Measurements from ENCODE around the gene ULBP2. TPM values are rescaled to one million over a fixed set of nuclear protein-coding genes. Genes with fewer than 3 reads are reported as not detected.

ULBP2 gene, protein sequence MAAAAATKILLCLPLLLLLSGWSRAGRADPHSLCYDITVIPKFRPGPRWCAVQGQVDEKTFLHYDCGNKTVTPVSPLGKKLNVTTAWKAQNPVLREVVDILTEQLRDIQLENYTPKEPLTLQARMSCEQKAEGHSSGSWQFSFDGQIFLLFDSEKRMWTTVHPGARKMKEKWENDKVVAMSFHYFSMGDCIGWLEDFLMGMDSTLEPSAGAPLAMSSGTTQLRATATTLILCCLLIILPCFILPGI
- total RNA-seq = not detected

DNA sequence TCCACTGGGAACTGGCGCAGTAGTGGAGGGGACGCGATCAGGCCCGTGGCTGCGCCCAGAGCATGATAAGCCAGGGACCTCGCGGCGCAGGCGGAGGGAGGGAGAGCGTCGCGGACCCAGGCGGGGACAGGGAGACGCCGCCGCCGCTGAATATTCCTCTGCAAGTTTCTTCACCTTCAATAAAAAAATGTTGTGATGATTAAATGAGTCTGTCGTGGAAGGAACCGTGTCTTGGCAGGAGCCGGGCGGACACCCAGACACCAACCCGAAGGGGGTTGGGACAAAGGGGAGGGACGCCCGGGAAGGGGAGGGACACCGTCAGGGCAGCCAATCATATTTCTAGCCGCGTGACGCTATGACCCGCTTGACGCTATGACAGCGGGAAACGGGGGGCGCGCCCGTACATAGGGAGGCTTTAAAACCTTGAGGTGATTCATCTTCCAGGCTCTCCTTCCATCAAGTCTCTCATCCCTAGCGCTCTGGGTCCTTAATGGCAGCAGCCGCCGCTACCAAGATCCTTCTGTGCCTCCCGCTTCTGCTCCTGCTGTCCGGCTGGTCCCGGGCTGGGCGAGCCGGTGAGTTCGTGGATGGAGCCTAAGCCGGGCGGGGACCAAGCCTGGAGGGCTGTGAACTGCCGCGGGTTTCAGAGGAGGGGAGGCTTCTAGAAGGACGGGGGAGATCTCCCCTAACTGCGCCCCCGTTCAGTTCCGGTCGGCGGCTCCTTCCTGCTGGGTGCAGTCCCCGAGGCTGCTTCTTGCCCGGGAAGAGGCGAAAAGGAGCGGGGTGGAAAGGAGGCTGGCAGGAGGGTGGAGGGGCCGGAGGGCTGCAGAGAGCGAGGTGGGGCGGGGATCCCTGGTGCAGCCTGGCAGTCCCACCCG is at the start of gene ULBP2:
ULBP2 (plus strand) TSS at position 432 of the 878 bp plus-strand sequence; CDS start at position 491, 59 bp downstream.
- intact Hi-C loops (cut with DNase I) = loop anchor here (5.0 kb wide), 1 partner anchor 125 kb away; the partner anchor contains the start of gene ULBP3

DNA sequence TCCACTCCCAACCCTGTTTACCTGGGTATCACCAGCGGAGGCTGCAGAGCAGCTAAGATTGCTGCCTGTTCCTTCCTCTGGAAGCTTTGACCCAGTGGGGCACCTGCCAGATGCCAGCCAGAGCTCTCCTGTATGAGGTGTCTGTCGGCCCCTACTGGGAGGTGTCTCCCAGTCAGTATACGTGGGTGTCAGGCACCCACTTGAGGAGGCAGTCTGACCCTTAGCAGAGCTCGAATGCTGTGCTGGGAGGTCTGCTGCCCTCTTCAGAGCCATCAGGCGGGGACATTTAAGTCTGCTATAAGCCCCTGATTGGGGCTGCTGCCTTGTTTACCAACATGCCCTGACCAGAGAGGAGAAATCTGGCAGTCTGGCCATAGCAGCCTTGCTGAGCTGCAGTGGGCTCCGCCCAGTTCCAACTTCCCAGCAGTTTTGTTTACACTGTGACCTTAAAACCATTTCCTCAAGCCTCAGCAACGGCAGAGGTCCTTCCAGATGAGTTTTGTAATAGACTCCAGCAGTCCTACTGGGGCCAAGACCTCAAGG is 46.7 kb upstream of the ULBP2 start:
- H3K4me3 ChIP-seq = no peak overlapping the region

More for the DNA sequence above, at the start of gene ULBP2:
- H3K27me3 ChIP-seq = peaks cover 28% of the 10 kb centered on the region
- H3K9me3 ChIP-seq = no peaks in the 10 kb centered on the region
- peak; percentile 74 to 93 for DNase-seq (ENCODE audit: low spot score in 2 of 2)
- TF ChIP-seq CTCF (IDR thresholded peaks at IDR 0.05) = no peak
- H3K4me3 ChIP-seq = peak within 1 kb of the TSS; percentile 47 to 65
- no peaks in the 10 kb centered on the region for H3K36me3 ChIP-seq
- H3K4me1 ChIP-seq = peaks cover 0 to 21% of the 10 kb centered on the region in 2 donors
- no peak within 1 kb of the TSS for H3K27ac ChIP-seq

GRCh38 chr6:149895833-149896271 is 46.0 kb upstream of the ULBP2 start:
- intact Hi-C loops (cut with DNase I) = loop anchor here (2.0 kb wide), 2 partner anchors 27 to 31 kb away; partner anchors contain the start of genes LRP11 and RAET1G
- H3K4me1 ChIP-seq = peaks cover 12 to 26% of the 10 kb centered on the region in 2 donors
- H3K27ac ChIP-seq = peak overlapping the region; percentile 77 to 86
- H3K27me3 ChIP-seq = no peaks in the 10 kb centered on the region
- no peak overlapping the region for H3K4me3 ChIP-seq
- no peaks in the 10 kb centered on the region for H3K9me3 ChIP-seq
- H3K36me3 ChIP-seq = no peaks in the 10 kb centered on the region
- no peak for TF ChIP-seq CTCF (IDR thresholded peaks at IDR 0.05)
- DNase-seq (ENCODE audit: low spot score in 2 of 2) = peak in 1 of 2 donors; percentile 73

More for the DNA sequence above, 46.7 kb upstream of the ULBP2 start:
- H3K27me3 ChIP-seq = no peaks in the 10 kb centered on the region
- H3K9me3 ChIP-seq = no peaks in the 10 kb centered on the region
- H3K4me1 ChIP-seq = peaks cover 12 to 26% of the 10 kb centered on the region in 2 donors
- H3K36me3 ChIP-seq = no peaks in the 10 kb centered on the region
- TF ChIP-seq CTCF (IDR thresholded peaks at IDR 0.05) = no peak
- H3K27ac ChIP-seq = peak overlapping the region; percentile 77 to 86
- DNase-seq (ENCODE audit: low spot score in 2 of 2) = peak in 1 of 2 donors; percentile 77
- intact Hi-C loops (cut with DNase I) = no loop called here

DNA sequence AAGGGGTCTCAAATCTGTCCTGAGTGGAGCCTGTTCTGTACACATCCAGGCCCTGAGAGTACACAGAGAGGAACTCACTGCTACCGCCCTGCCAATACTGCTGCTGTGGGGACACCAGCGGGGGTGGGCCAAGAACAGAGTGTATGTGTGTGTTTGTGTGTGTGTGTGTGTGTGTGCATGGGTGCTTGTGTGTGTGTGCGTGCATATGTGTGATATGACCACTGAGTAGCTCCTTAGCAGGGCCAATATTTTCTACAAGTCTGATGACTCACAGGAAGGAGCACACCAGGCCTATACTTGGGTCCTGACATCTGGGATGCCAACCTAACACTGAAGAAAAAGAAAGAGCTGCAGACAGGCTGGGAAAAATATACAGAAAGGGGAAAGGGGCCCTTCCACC is 45.3 kb upstream of the ULBP2 start:
- peak overlapping the region; percentile 47 to 61 for H3K4me3 ChIP-seq
- no peak for DNase-seq (ENCODE audit: low spot score in 2 of 2)
- H3K4me1 ChIP-seq = peaks cover 12 to 26% of the 10 kb centered on the region in 2 donors
- H3K27me3 ChIP-seq = no peaks in the 10 kb centered on the region
- no peaks in the 10 kb centered on the region for H3K36me3 ChIP-seq
- H3K27ac ChIP-seq = peak overlapping the region; percentile 77 to 86
- no peaks in the 10 kb centered on the region for H3K9me3 ChIP-seq
- intact Hi-C loops (cut with DNase I) = loop anchor here (2.0 kb wide), 2 partner anchors 26 to 32 kb away; partner anchors contain the start of genes LRP11 and RAET1G
- no peak for TF ChIP-seq CTCF (IDR thresholded peaks at IDR 0.05)

- Histone ChIP-seq H3K27ac (peak overlapping the region; percentile 76 to 86), H3K27me3 (no peaks in the 10 kb centered on the region), H3K4me3 (peak overlapping the region; percentile 47 to 61), H3K36me3 (no peaks in the 10 kb centered on the region), H3K9me3 (no peaks in the 10 kb centered on the region), H3K4me1 (peaks cover 12 to 26% of the 10 kb centered on the region in 2 donors)
- no peak for TF ChIP-seq CTCF (IDR thresholded peaks at IDR 0.05)
- intact Hi-C loops (cut with DNase I) = loop anchor here (1.0 to 2.0 kb wide), 3 partner anchors 26 to 32 kb away; partner anchors contain the start of genes LRP11 and RAET1G
- DNase-seq (ENCODE audit: low spot score in 2 of 2) = peak; percentile 36 to 94
Observed at GRCh38 chr6:149897015-149897697, 44.7 kb upstream of the ULBP2 start.

All from ascending aorta (tissue), 2 donors.